ENCODE measurements around the gene COL4A1. TPM values are rescaled to one million over a fixed set of nuclear protein-coding genes. Genes with fewer than 3 reads are reported as not detected.

COL4A1 gene
- total RNA-seq, 3 donors from 2014 or later: 19.0 to 308 (median 61.9) TPM

GRCh38 chr13:110340812-110341444, 34.0 kb upstream of the COL4A1 start:
- H3K4me3 ChIP-seq: no peak overlapping the region
- no peaks in the 10 kb centered on the region for H3K36me3 ChIP-seq (ENCODE audit: low read depth)
- ATAC-seq (peak; percentile 51), DNase-seq (peak; percentile 59 to 77 (median 65))
- no peaks in the 10 kb centered on the region for H3K9me3 ChIP-seq
- intact Hi-C loops (cut with DNase I, micrococcal nuclease): no loop called here
- H3K4me1 ChIP-seq (ENCODE audit: low read depth): peaks cover 5% of the 10 kb centered on the region
- no peak for TF ChIP-seq CTCF (IDR thresholded peaks at IDR 0.05)

DNA sequence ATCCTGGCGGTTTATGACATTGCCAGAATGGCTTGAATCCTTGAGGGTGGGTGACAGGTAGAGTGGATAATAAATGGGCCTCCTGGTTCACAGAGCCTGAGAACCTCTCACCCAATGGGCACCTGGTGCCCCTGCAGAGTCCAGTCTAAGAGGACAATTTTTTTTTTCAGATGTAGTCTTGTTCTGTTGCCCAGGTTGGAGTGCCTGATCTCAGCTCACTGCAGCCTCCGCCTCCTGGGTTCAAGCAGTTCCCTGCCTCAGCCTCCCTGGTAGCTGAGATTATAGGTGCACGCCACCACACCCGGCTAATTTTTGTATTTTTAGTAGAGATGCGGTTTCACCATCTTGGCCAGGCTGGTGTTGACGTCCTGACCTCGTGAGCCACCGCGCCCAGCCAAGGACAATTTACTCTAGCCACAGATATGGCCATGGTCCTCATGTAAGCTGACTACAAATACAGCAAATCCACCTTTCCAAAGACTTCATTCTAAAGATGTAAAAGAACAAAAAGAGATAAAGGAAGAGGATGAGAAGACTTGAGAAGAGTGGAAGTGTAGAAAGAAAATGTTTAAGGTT, 33.1 kb upstream of the COL4A1 start:
- no peak for TF ChIP-seq CTCF (IDR thresholded peaks at IDR 0.05)
- Histone ChIP-seq H3K4me1 (ENCODE audit: low read depth) (peaks cover 5% of the 10 kb centered on the region), H3K4me3 (no peak overlapping the region), H3K9me3 (no peaks in the 10 kb centered on the region), H3K36me3 (ENCODE audit: low read depth) (no peaks in the 10 kb centered on the region)
- intact Hi-C loops (cut with DNase I, micrococcal nuclease): no loop called here
- no peak for ATAC-seq
- DNase-seq: no peak

GRCh38 chr13:110339263-110339662, 32.3 kb upstream of the COL4A1 start:
- Histone ChIP-seq H3K9me3 (no peaks in the 10 kb centered on the region), H3K4me1 (ENCODE audit: low read depth) (peaks cover 5% of the 10 kb centered on the region), H3K4me3 (no peak overlapping the region), H3K36me3 (ENCODE audit: low read depth) (no peaks in the 10 kb centered on the region)
- intact Hi-C loops (cut with DNase I, micrococcal nuclease): no loop called here
- no peak for ATAC-seq
- DNase-seq: no peak
- no peak for TF ChIP-seq CTCF (IDR thresholded peaks at IDR 0.05)

GRCh38 chr13:110338441-110339101, 31.6 kb upstream of the COL4A1 start:
- no peak for TF ChIP-seq CTCF (IDR thresholded peaks at IDR 0.05)
- no peak overlapping the region for H3K4me3 ChIP-seq
- DNase-seq (no peak), ATAC-seq (peak; percentile 6)
- H3K4me1 ChIP-seq (ENCODE audit: low read depth): peaks cover 5% of the 10 kb centered on the region
- H3K36me3 ChIP-seq (ENCODE audit: low read depth): no peaks in the 10 kb centered on the region
- intact Hi-C loops (cut with DNase I, micrococcal nuclease): no loop called here
- no peaks in the 10 kb centered on the region for H3K9me3 ChIP-seq

DNA sequence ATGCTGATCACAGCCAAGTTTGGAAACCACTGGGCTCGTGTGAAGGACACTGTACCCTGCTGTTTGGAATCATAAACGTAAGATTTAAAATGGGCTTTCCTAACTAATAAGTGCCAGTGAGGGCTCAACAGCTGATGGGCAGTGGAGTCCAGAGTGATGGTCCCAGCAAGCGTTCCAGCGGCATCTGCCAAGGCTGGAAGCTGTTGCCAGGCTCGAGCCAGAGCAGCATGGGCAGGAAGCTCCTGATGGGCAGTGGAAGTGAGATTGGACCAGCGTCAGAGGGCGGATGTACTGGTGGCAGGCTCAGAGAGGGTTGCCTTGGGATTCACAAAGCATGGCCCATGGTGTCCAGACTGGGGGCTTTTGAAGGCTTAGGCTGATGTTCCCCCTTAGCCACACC, 30.3 kb upstream of the COL4A1 start:
- no peak for TF ChIP-seq CTCF (IDR thresholded peaks at IDR 0.05)
- Histone ChIP-seq H3K4me1 (ENCODE audit: low read depth) (peaks cover 5% of the 10 kb centered on the region), H3K36me3 (ENCODE audit: low read depth) (no peaks in the 10 kb centered on the region), H3K9me3 (no peaks in the 10 kb centered on the region), H3K4me3 (no peak overlapping the region)
- intact Hi-C loops (cut with DNase I, micrococcal nuclease): no loop called here
- no peak for ATAC-seq
- no peak for DNase-seq

Data from mucosa of descending colon (tissue), 3 donors.